H9 (cell line): ENCODE results near the gene WWC2. TPM values are rescaled to one million over a fixed set of nuclear protein-coding genes. Genes with fewer than 3 reads are reported as not detected.
"Not testable (repeated sequence)": the region's sequence is repeated elsewhere in the genome, so short reads cannot be mapped to it uniquely, and the experiment has no call there.

Experiments
- DNase-seq: peaks from one replicate; pipeline ENCODE4 v3.0.0-alpha.2; 2017
- H2AFZ ChIP-seq: one replicate; pipeline ENCODE4 v1.6.1; 2013; ENCODE audit warnings: mild to moderate bottlenecking, low read length, control low read depth, moderate library complexity
- H2AK5ac ChIP-seq: 2 replicates; pipeline ENCODE4 v1.6.1; 2013; ENCODE audit warnings: low read length, control low read depth, mixed read lengths; ENCODE audit not compliant: insufficient read length
- H2BK120ac ChIP-seq: one replicate; pipeline ENCODE4 v1.6.1; 2013; ENCODE audit warnings: low read depth, mild to moderate bottlenecking, low read length, control low read depth, inconsistent platforms; ENCODE audit not compliant: poor library complexity, severe bottlenecking
- H2BK12ac ChIP-seq: 2 replicates; pipeline ENCODE4 v1.6.1; 2013; ENCODE audit warnings: low read length, control low read depth, mixed read lengths, low read depth; ENCODE audit not compliant: insufficient read length
- H2BK15ac ChIP-seq: 2 replicates; pipeline ENCODE4 v1.6.1; 2013; ENCODE audit warnings: low read depth, low read length, control low read depth
- H2BK20ac ChIP-seq: one replicate; pipeline ENCODE4 v1.6.1; 2013; ENCODE audit warnings: low read depth, mild to moderate bottlenecking, low read length, control low read depth, inconsistent platforms; ENCODE audit not compliant: poor library complexity, severe bottlenecking
- H2BK5ac ChIP-seq: 2 replicates; pipeline ENCODE4 v1.6.1; 2013; ENCODE audit warnings: low read length, control low read depth, mixed read lengths; ENCODE audit not compliant: insufficient read length
- H3K14ac ChIP-seq: 2 replicates; pipeline ENCODE4 v1.6.1; 2013; ENCODE audit warnings: low read length, control low read depth; ENCODE audit not compliant: insufficient read depth
- H3K18ac ChIP-seq: 2 replicates; pipeline ENCODE4 v1.6.1; 2013; ENCODE audit warnings: low read depth, mild to moderate bottlenecking, mixed read lengths, low read length, control low read depth; ENCODE audit not compliant: insufficient read length
- H3K23ac ChIP-seq: 2 replicates; pipeline ENCODE4 v1.6.1; 2013; ENCODE audit warnings: low read length, control low read depth, mixed read lengths, low read depth; ENCODE audit not compliant: insufficient read length
- H3K23me2 ChIP-seq: 2 replicates; pipeline ENCODE4 v1.6.1; 2013; ENCODE audit warnings: low read depth, mild to moderate bottlenecking, mixed read lengths, low read length, control low read depth; ENCODE audit not compliant: insufficient read length, poor library complexity, severe bottlenecking
- H3K27ac ChIP-seq: 2 replicates; pipeline ENCODE4 v1.5.1; 2013; ENCODE audit warnings: low read length, control low read depth, mixed read lengths, low read depth; ENCODE audit not compliant: insufficient read length
- H3K27me3 ChIP-seq: 2 replicates; pipeline ENCODE4 v1.6.1; 2013; ENCODE audit warnings: low read length, control low read depth, inconsistent platforms; ENCODE audit not compliant: insufficient read depth
- H3K4ac ChIP-seq: 2 replicates; pipeline ENCODE4 v1.6.1; 2013; ENCODE audit warnings: low read depth, mild to moderate bottlenecking, control low read depth, inconsistent platforms, low read length, moderate library complexity
- H3K4me1 ChIP-seq: 2 replicates; pipeline ENCODE4 v1.6.1; 2013; ENCODE audit warnings: low read length, control low read depth, inconsistent platforms; ENCODE audit not compliant: insufficient read depth
- H3K4me2 ChIP-seq: 2 replicates; pipeline ENCODE4 v1.6.1; 2013; ENCODE audit warnings: low read length, control low read depth, mixed read lengths; ENCODE audit not compliant: insufficient read length, insufficient read depth
- H3K56ac ChIP-seq: 2 replicates; pipeline ENCODE4 v1.6.1; 2013; ENCODE audit warnings: low read depth, mild to moderate bottlenecking, mixed read lengths, low read length, control low read depth; ENCODE audit not compliant: insufficient read length
- H3K79me1 ChIP-seq: 2 replicates; pipeline ENCODE4 v1.6.1; 2013; ENCODE audit warnings: low read depth, mild to moderate bottlenecking, moderate library complexity, low read length, control low read depth, inconsistent platforms; ENCODE audit not compliant: insufficient read depth, poor library complexity, severe bottlenecking
- H3K79me2 ChIP-seq: 2 replicates; pipeline ENCODE4 v1.6.1; 2013; ENCODE audit warnings: low read length, control low read depth, inconsistent platforms; ENCODE audit not compliant: insufficient read depth
- H3K9ac ChIP-seq: 2 replicates; pipeline ENCODE4 v1.6.1; 2013; ENCODE audit warnings: low read length, control low read depth, mixed read lengths; ENCODE audit not compliant: insufficient read length; ENCODE audit errors: extremely low read depth
- H3K9me3 ChIP-seq: one replicate; pipeline ENCODE4 v1.6.1; 2013; ENCODE audit warnings: low read depth, low read length, inconsistent platforms; ENCODE audit not compliant: control insufficient read depth
- H3T11ph ChIP-seq: one replicate; pipeline ENCODE4 v1.6.1; 2013; ENCODE audit warnings: mild to moderate bottlenecking, low read length, control low read depth, inconsistent platforms
- H4K20me1 ChIP-seq: one replicate; pipeline ENCODE4 v1.6.1; 2013; ENCODE audit not compliant: control insufficient read depth, insufficient read length, insufficient read depth
- H4K5ac ChIP-seq: 2 replicates; pipeline ENCODE4 v1.6.1; 2013; ENCODE audit warnings: low read depth, mild to moderate bottlenecking, mixed read lengths, low read length, control low read depth; ENCODE audit not compliant: insufficient read length
- H4K8ac ChIP-seq: replicated peaks from 2 replicates; pipeline ENCODE4 v1.6.1; 2013; ENCODE audit warnings: low read length, control low read depth, mixed read lengths, low read depth; ENCODE audit not compliant: insufficient read length
- H4K91ac ChIP-seq: 2 replicates; pipeline ENCODE4 v1.6.1; 2013; ENCODE audit warnings: low read depth, mild to moderate bottlenecking, moderate library complexity, mixed read lengths, low read length, control low read depth; ENCODE audit not compliant: insufficient read length
- H3K27ac Mint-ChIP-seq, 3 experiments: 2 replicates in 2 of 3; 3 replicates in 1 of 3; pipeline ENCODE4 v1.8.0; 2020 to 2021; ENCODE audit warnings: mixed read lengths in 3 of 3, mild to moderate bottlenecking in 1 of 3, moderate library complexity in 1 of 3
- H3K27me3 Mint-ChIP-seq: 2 replicates; pipeline ENCODE4 v1.8.0; 2021; ENCODE audit warnings: low read depth, mild to moderate bottlenecking, moderate library complexity, mixed read lengths
- H3K36me3 Mint-ChIP-seq, 3 experiments: 2 replicates in 2 of 3; 3 replicates in 1 of 3; pipeline ENCODE4 v1.8.0; 2020 to 2021; ENCODE audit warnings: low read depth in 3 of 3, mixed read lengths in 3 of 3; ENCODE audit not compliant: insufficient read depth in 1 of 3
- H3K4me1 Mint-ChIP-seq, 2 experiments: 2 replicates each; pipeline ENCODE4 v1.8.0; 2020; ENCODE audit warnings: mixed read lengths in 2 of 2
- H3K4me3 Mint-ChIP-seq, 2 experiments: 2 replicates in 1 of 2; 3 replicates in 1 of 2; pipeline ENCODE4 v1.8.0; 2020 to 2021; ENCODE audit warnings: mild to moderate bottlenecking in 2 of 2, mixed read lengths in 2 of 2, moderate library complexity in 1 of 2
- H3K9me3 Mint-ChIP-seq, 2 experiments: 2 replicates in 1 of 2; 3 replicates in 1 of 2; pipeline ENCODE4 v1.8.0; 2020; ENCODE audit warnings: mild to moderate bottlenecking in 2 of 2, mixed read lengths in 2 of 2, moderate library complexity in 1 of 2
- CTCF ChIP-seq: fragments of 200-600 bp; sonication (generic); conservative IDR thresholded peaks from 3 replicates; pipeline ENCODE4 v1.8.0; 2021; ENCODE audit warnings: antibody characterized with exemption, mild to moderate bottlenecking
- WGBS: extraction: QIAGEN DNeasy Blood & Tissue Kit; methylation state at CpG from one replicate; pipeline ENCODE4 v1.1.7; 2013; ENCODE audit warnings: missing lambda C conversion rate, low lambda C conversion rate, mixed read lengths; ENCODE audit not compliant: insufficient read length; ENCODE audit errors: extremely low coverage; 5-methylcytosine and 5-hydroxymethylcytosine counted together
- total RNA-seq: library from RNA; stranded (reverse); gene quantifications from 2 replicates; pipeline ENCODE4 v1.2.1, GENCODE V29; 2021

The WWC2 gene
- total RNA-seq, 1 experiment from 2014 or later: 106 TPM

GRCh38 chr4:183323295-183323694 lies 224.2 kb downstream of the WWC2 start:
- no peaks in the 10 kb centered on the region; the same call in 1 of the 2 replicates for H3K79me2 ChIP-seq
- H3K23ac ChIP-seq: no peak overlapping the region
- H2AK5ac ChIP-seq: no peak overlapping the region
- no CpG with 5 or more reads among the region's 6 CpGs for WGBS
- H2BK15ac ChIP-seq: no peak overlapping the region
- no peak overlapping the region for H4K5ac ChIP-seq
- H3K4me3 Mint-ChIP-seq: no peak overlapping the region
- no peak overlapping the region for H4K8ac ChIP-seq
- H3K23me2 ChIP-seq: no peaks in the 10 kb centered on the region
- no peaks in the 10 kb centered on the region for H3K9me3 ChIP-seq
- no peak overlapping the region; the same call in 1 of the 2 replicates for H3K14ac ChIP-seq
- H3K4me1 Mint-ChIP-seq: peaks cover 0 to 7% of the 10 kb centered on the region in 2 experiments; a peak in 1 of 4 replicates
- H3K27me3 Mint-ChIP-seq: no peaks in the 10 kb centered on the region
- H3K27me3 ChIP-seq: no peaks in the 10 kb centered on the region
- no peak overlapping the region for H2BK12ac ChIP-seq
- H2BK120ac ChIP-seq: no peak overlapping the region
- H2BK20ac ChIP-seq: no peak overlapping the region
- no peaks in the 10 kb centered on the region for H3K79me1 ChIP-seq
- H4K91ac ChIP-seq: no peak overlapping the region
- no peak overlapping the region for H3K27ac Mint-ChIP-seq
- no peak overlapping the region for H3K27ac ChIP-seq
- H3K4me1 ChIP-seq: no peaks in the 10 kb centered on the region
- H2AFZ ChIP-seq: no peak overlapping the region
- no peak for DNase-seq
- no peak overlapping the region for H3K56ac ChIP-seq
- H3T11ph ChIP-seq: no peak overlapping the region
- no peak overlapping the region for H2BK5ac ChIP-seq
- H3K18ac ChIP-seq: no peak overlapping the region
- H3K9ac ChIP-seq: no peak overlapping the region
- no peaks in the 10 kb centered on the region for H4K20me1 ChIP-seq
- peaks cover 19 to 20% of the 10 kb centered on the region in 2 experiments for H3K9me3 Mint-ChIP-seq
- no peak for TF ChIP-seq CTCF
- H3K4ac ChIP-seq: no peak overlapping the region
- no peak overlapping the region for H3K4me2 ChIP-seq
- H3K36me3 Mint-ChIP-seq: peaks cover 12 to 32% (median 23%) of the 10 kb centered on the region in 3 experiments

- not testable (repeated sequence) for H3K27me3 ChIP-seq, H3T11ph ChIP-seq, H3K4me1 Mint-ChIP-seq, H2BK20ac ChIP-seq, H3K27me3 Mint-ChIP-seq, H3K79me1 ChIP-seq, H3K27ac Mint-ChIP-seq, DNase-seq, H4K20me1 ChIP-seq, H3K23ac ChIP-seq, H3K4me1 ChIP-seq, H2BK120ac ChIP-seq, H3K27ac ChIP-seq, H3K56ac ChIP-seq, H3K4me3 Mint-ChIP-seq, H2BK5ac ChIP-seq, H3K9ac ChIP-seq, H4K91ac ChIP-seq, H2AFZ ChIP-seq, H3K79me2 ChIP-seq, H3K14ac ChIP-seq, H2BK15ac ChIP-seq, H4K8ac ChIP-seq, H3K4me2 ChIP-seq, H3K18ac ChIP-seq, H4K5ac ChIP-seq, H2BK12ac ChIP-seq, H2AK5ac ChIP-seq, H3K23me2 ChIP-seq, H3K9me3 ChIP-seq, H3K4ac ChIP-seq
- Mint-ChIP-seq H3K9me3 (peaks cover 19 to 22% of the 10 kb centered on the region in 2 experiments), H3K36me3 (peaks cover 12 to 26% (median 22%) of the 10 kb centered on the region in 3 experiments)
- WGBS: no CpG with 5 or more reads among the region's 11 CpGs
These were observed 225.0 kb downstream of the WWC2 start for GRCh38 chr4:183324056-183324455.
